H1 (cell line): ENCODE data around the gene FRMD4A. TPM values are rescaled to one million over a fixed set of nuclear protein-coding genes. Genes with fewer than 3 reads are reported as not detected.

Experiments used
- CTCF ChIA-PET: fragments of 300-600 bp; sonication (Branson Sonifier 250); formaldehyde crosslinking; loops from one replicate; lab custom pipeline; 2021; ENCODE audit not compliant: partially characterized antibody; lab: Charles Lee
- POLR2A ChIA-PET: fragments of 300-600 bp; sonication (Branson Sonifier 250); formaldehyde crosslinking; loops from one replicate; lab custom pipeline; 2021; ENCODE audit warnings: inconsistent platforms; ENCODE audit not compliant: partially characterized antibody; lab: Charles Lee
- DNase-seq, 2 experiments: peaks; one replicate each; pipeline versions ENCODE4 v3.0.0 to v3.0.0-alpha.2; 2010 to 2022; ENCODE audit warnings: low spot score in 2 of 2, low read depth in 1 of 2, mixed read lengths in 1 of 2
- FAIRE-seq: peaks from 2 replicates; lab custom pipeline; 2011; peaks lifted over from hg19 to GRCh38; lab: Jason Lieb, UNC
- H2AFZ ChIP-seq: 2 replicates; pipeline ENCODE4 v1.8.1; 2012; ENCODE audit warnings: low read length, inconsistent platforms
- H2AK5ac ChIP-seq: 2 replicates; pipeline ENCODE4 v1.6.1; 2013; ENCODE audit warnings: low read depth, low read length
- H2BK120ac ChIP-seq: replicated peaks from 2 replicates; pipeline ENCODE3; 2013; ENCODE audit warnings: low read depth, low read length, inconsistent platforms
- H2BK12ac ChIP-seq: 2 replicates; pipeline ENCODE4 v1.6.1; 2013; ENCODE audit warnings: low read depth, low read length
- H2BK15ac ChIP-seq: 2 replicates; pipeline ENCODE4 v1.6.1; 2013; ENCODE audit warnings: low read length
- H2BK20ac ChIP-seq: 2 replicates; pipeline ENCODE4 v1.6.1; 2013; ENCODE audit warnings: low read length
- H2BK5ac ChIP-seq: 2 replicates; pipeline ENCODE4 v1.6.1; 2013; ENCODE audit warnings: low read depth, low read length
- H3K14ac ChIP-seq: 2 replicates; pipeline ENCODE4 v1.6.1; 2013; ENCODE audit warnings: inconsistent platforms; ENCODE audit not compliant: insufficient read length
- H3K18ac ChIP-seq: 2 replicates; pipeline ENCODE4 v1.6.1; 2013; ENCODE audit warnings: low read length; ENCODE audit errors: extremely low read depth
- H3K23ac ChIP-seq: 2 replicates; pipeline ENCODE4 v1.6.1; 2013; ENCODE audit warnings: inconsistent platforms; ENCODE audit not compliant: insufficient read length
- H3K23me2 ChIP-seq: 2 replicates; pipeline ENCODE4 v1.6.1; 2013; ENCODE audit warnings: low read depth, low read length
- H3K27ac ChIP-seq: 2 replicates; pipeline ENCODE4 v1.6.1; 2011; ENCODE audit warnings: low read depth, low read length, inconsistent platforms
- H3K27me3 ChIP-seq, 4 experiments: replicated peaks in 1 of 4; 1 replicate in 1 of 4; 2 replicates in 3 of 4; pipeline versions ENCODE4 v1.6.1 to v1.8.1; 2011 to 2013; ENCODE audit warnings: low read length in 3 of 4, mild to moderate bottlenecking in 3 of 4, inconsistent platforms in 2 of 4, mixed read lengths in 2 of 4, moderate library complexity in 1 of 4; ENCODE audit not compliant: control insufficient read depth in 3 of 4, insufficient read depth in 3 of 4; ENCODE audit errors: extremely low read depth in 1 of 4
- H3K36me3 ChIP-seq, 4 experiments: 2 replicates each; pipeline versions ENCODE4 v1.6.1 to v1.8.1; 2011 to 2013; ENCODE audit warnings: mild to moderate bottlenecking in 4 of 4, low read length in 3 of 4, moderate library complexity in 2 of 4, control low read depth in 1 of 4, inconsistent platforms in 1 of 4; ENCODE audit not compliant: insufficient read depth in 4 of 4, control insufficient read depth in 2 of 4
- H3K4ac ChIP-seq: replicated peaks from 2 replicates; pipeline ENCODE3; 2013; ENCODE audit warnings: low read length, low read depth, mixed read lengths, inconsistent platforms; ENCODE audit not compliant: insufficient read length
- H3K4me1 ChIP-seq, 4 experiments: replicated peaks in 1 of 4; 1 replicate in 1 of 4; 2 replicates in 3 of 4; pipeline versions ENCODE4 v1.6.1 to v1.8.1; 2011 to 2013; ENCODE audit warnings: low read length in 3 of 4, inconsistent platforms in 2 of 4, mixed read lengths in 1 of 4; ENCODE audit not compliant: insufficient read depth in 4 of 4, control insufficient read depth in 3 of 4
- H3K4me2 ChIP-seq, 2 experiments: 2 replicates each; pipeline versions ENCODE4 v1.6.1 to v1.8.1; 2011 to 2013; ENCODE audit warnings: low read depth in 2 of 2, low read length in 2 of 2, control low read depth in 1 of 2, inconsistent platforms in 1 of 2, mild to moderate bottlenecking in 1 of 2; ENCODE audit not compliant: insufficient read depth in 1 of 2
- H3K4me3 ChIP-seq, 4 experiments: fragments of 200-600, 300-600 bp in 1 of 4; sonication (generic), shearing (Covaris generic), sonication (Bioruptor Twin) in 1 of 4; 2 replicates each; pipeline versions ENCODE4 v1.5.1 to v1.8.1; 2011 to 2016; ENCODE audit warnings: low read length in 4 of 4, low read depth in 3 of 4, control low read depth in 2 of 4, inconsistent platforms in 2 of 4, mild to moderate bottlenecking in 2 of 4, mixed read lengths in 1 of 4, moderate library complexity in 1 of 4; ENCODE audit not compliant: insufficient read depth in 2 of 4; ENCODE audit errors: extremely low read depth in 1 of 4
- H3K56ac ChIP-seq: replicated peaks from 2 replicates; pipeline ENCODE3; 2013; ENCODE audit warnings: low read depth, mild to moderate bottlenecking, mixed read lengths, low read length, inconsistent platforms; ENCODE audit not compliant: insufficient read length
- H3K79me1 ChIP-seq: 2 replicates; pipeline ENCODE4 v1.6.1; 2013; ENCODE audit warnings: low read depth, low read length, control low read depth
- H3K79me2 ChIP-seq, 2 experiments: 2 replicates each; pipeline versions ENCODE4 v1.6.1 to v1.8.1; 2012 to 2013; ENCODE audit warnings: low read length in 2 of 2, mild to moderate bottlenecking in 2 of 2, inconsistent platforms in 1 of 2; ENCODE audit not compliant: insufficient read depth in 2 of 2, control insufficient read depth in 1 of 2
- H3K9ac ChIP-seq, 4 experiments: replicated peaks in 1 of 4; 1 replicate in 1 of 4; 2 replicates in 3 of 4; pipeline versions ENCODE4 v1.6.1 to v1.8.1; 2011 to 2013; ENCODE audit warnings: low read depth in 3 of 4, low read length in 3 of 4, control low read depth in 2 of 4, mild to moderate bottlenecking in 2 of 4, moderate library complexity in 2 of 4, inconsistent platforms in 1 of 4; ENCODE audit errors: extremely low read depth in 1 of 4
- H3K9me3 ChIP-seq, 2 experiments: 2 replicates each; pipeline versions ENCODE4 v1.6.1 to v1.8.1; 2012 to 2013; ENCODE audit warnings: mild to moderate bottlenecking in 2 of 2, moderate library complexity in 2 of 2, control low read depth in 1 of 2, inconsistent platforms in 1 of 2, low read depth in 1 of 2, low read length in 1 of 2, mixed read lengths in 1 of 2; ENCODE audit not compliant: insufficient read depth in 2 of 2
- H4K20me1 ChIP-seq, 2 experiments: replicated peaks in 1 of 2; 2 replicates each; pipeline versions ENCODE3 to v1.8.1; 2011 to 2013; ENCODE audit warnings: inconsistent platforms in 2 of 2, low read length in 2 of 2, mild to moderate bottlenecking in 1 of 2; ENCODE audit not compliant: insufficient read depth in 2 of 2, control insufficient read depth in 1 of 2
- H4K5ac ChIP-seq: 2 replicates; pipeline ENCODE4 v1.6.1; 2013; ENCODE audit warnings: low read length, low read depth, mixed read lengths, inconsistent platforms; ENCODE audit not compliant: insufficient read length
- H4K8ac ChIP-seq: 2 replicates; pipeline ENCODE4 v1.8.0; 2013; ENCODE audit warnings: mild to moderate bottlenecking, moderate library complexity, low read length, inconsistent platforms; ENCODE audit not compliant: insufficient read depth; ENCODE audit errors: extremely low read depth
- H4K91ac ChIP-seq: replicated peaks from 2 replicates; pipeline ENCODE3; 2013; ENCODE audit warnings: low read length, mixed read lengths, inconsistent platforms; ENCODE audit not compliant: insufficient read length
- CBX8 ChIP-seq: fragments of 300-800, 300-1000 bp; sonication (generic); IDR thresholded peaks from 2 replicates; pipeline ENCODE4 v1.7.1; 2016; ENCODE audit warnings: low read depth, low read length, borderline replicate concordance
- CHD2 ChIP-seq: IDR thresholded peaks from 2 replicates; pipeline ENCODE4 v1.6.1; 2012; ENCODE audit warnings: low read length, improper control_type of control experiment
- CTBP2 ChIP-seq: IDR thresholded peaks from 2 replicates; pipeline ENCODE4 v1.7.0; 2011; ENCODE audit warnings: borderline replicate concordance, mild to moderate bottlenecking, moderate library complexity, mixed read lengths, low read length; ENCODE audit not compliant: insufficient read depth, insufficient read length
- EGR1 ChIP-seq: IDR thresholded peaks from 2 replicates; pipeline ENCODE4 v1.6.1; 2011; ENCODE audit warnings: low read depth, low read length, borderline replicate concordance
- HDAC6 ChIP-seq: IDR thresholded peaks from one replicate; pipeline ENCODE4 v1.7.1; 2012; ENCODE audit warnings: low read depth, mild to moderate bottlenecking, inconsistent platforms, low read length, moderate library complexity
- JUN ChIP-seq: IDR thresholded peaks from 2 replicates; pipeline ENCODE4 v1.6.1; 2011; ENCODE audit warnings: low read depth, mild to moderate bottlenecking, improper control_type of control experiment, low read length
- KDM1A ChIP-seq: fragments of 200-600, 300-600 bp; sonication (generic); IDR thresholded peaks from 2 replicates; pipeline ENCODE4 v1.7.1; 2016; ENCODE audit warnings: mild to moderate bottlenecking, low read length, borderline replicate concordance
- KDM5A ChIP-seq: fragments of 200-600 bp; IDR thresholded peaks from 2 replicates; pipeline ENCODE4 v1.7.1; 2012; ENCODE audit warnings: mild to moderate bottlenecking, low read length, inconsistent platforms, mixed read lengths
- MAFK ChIP-seq: IDR thresholded peaks from 2 replicates; pipeline ENCODE4 v1.6.1; 2012; ENCODE audit warnings: low read depth, mild to moderate bottlenecking, improper control_type of control experiment, low read length
- NRF1 ChIP-seq: IDR thresholded peaks from 2 replicates; pipeline ENCODE4 v1.6.1; 2011; ENCODE audit warnings: mild to moderate bottlenecking, low read depth, low read length, improper control_type of control experiment
- RXRA ChIP-seq: IDR thresholded peaks from 2 replicates; pipeline ENCODE4 v1.6.1; 2011; ENCODE audit warnings: low read depth, mild to moderate bottlenecking, low read length, moderate library complexity; ENCODE audit not compliant: insufficient read depth
- SIRT6 ChIP-seq: IDR thresholded peaks from one replicate; pipeline ENCODE4 v1.7.1; 2012; ENCODE audit warnings: low read length, inconsistent platforms
- SP4 ChIP-seq: IDR thresholded peaks from 2 replicates; pipeline ENCODE4 v1.6.1; 2012; ENCODE audit warnings: low read length, inconsistent platforms
- TAF7 ChIP-seq: optimal IDR thresholded peaks from 2 replicates; pipeline ENCODE3; 2011; ENCODE audit warnings: low read depth, mild to moderate bottlenecking, inconsistent platforms, low read length, moderate library complexity, borderline replicate concordance
- WGBS, 2 experiments: shearing (Covaris generic) in 1 of 2; methylation state at CpG; one replicate each; pipeline versions ENCODE4 v1.1.6 to v1.1.7; 2013 to 2015; ENCODE audit warnings: low lambda C conversion rate in 2 of 2, mixed read lengths in 2 of 2, inconsistent platforms in 1 of 2, low coverage in 1 of 2, missing lambda C conversion rate in 1 of 2; ENCODE audit not compliant: insufficient replicate concordance in 2 of 2, insufficient coverage in 1 of 2, insufficient read length in 1 of 2; ENCODE audit errors: extremely low coverage in 1 of 2, missing lambda C conversion rate in 1 of 2; 5-methylcytosine and 5-hydroxymethylcytosine counted together
- polyA plus RNA-seq, 7 experiments: library from polyadenylated mRNA; depleted of rRNA in 3 of 7; stranded (reverse) in 5 of 7; unstranded in 2 of 7; fragments of >200 nt in 5 of 7; fragments of 200-250 nt in 2 of 7; gene quantifications; 1 replicate in 5 of 7; 2 replicates in 1 of 7; 4 replicates in 1 of 7; pipeline versions ENCODE4 v1.2.1 to v1.2.3, GENCODE V29; 2011 to 2013; ENCODE audit warnings: missing spikeins in 2 of 7, mixed read lengths in 2 of 7
- total RNA-seq: library from RNA; stranded (reverse); fragmentation: NEBNext Ultra II Directional; extraction: Animal tissue kit (Norgen Biotek cat#: 25700); gene quantifications from 2 replicates; pipeline ENCODE4 v1.2.1, GENCODE V29; 2021

The FRMD4A gene
- total and polyA plus RNA-seq, 2 of the 8 experiments (the other 6 are each of a cell fraction or from before 2014, with no cell fraction given) = 38.6 to 39.6 TPM

- Histone ChIP-seq H4K20me1 (no peaks in the 10 kb centered on the region), H3K14ac (no peak overlapping the region), H4K8ac (no peak overlapping the region), H4K91ac (no peak overlapping the region), H2BK20ac (0 out of 2 replicates have a peak overlapping the region, but pooled peaks have one; percentile 1), H3K9me3 (no peaks in the 10 kb centered on the region), H3K36me3 (no peaks in the 10 kb centered on the region), H3K9ac (no peak overlapping the region; a peak in 1 of 7 replicates), H3K18ac (no peak overlapping the region), H3K56ac (no peak overlapping the region), H3K23me2 (no peaks in the 10 kb centered on the region), H3K4me2 (no peak overlapping the region), H3K27me3 (no peaks in the 10 kb centered on the region), H2BK120ac (no peak overlapping the region), H3K23ac (no peak overlapping the region), H3K27ac (no peak overlapping the region), H2BK15ac (no peak overlapping the region), H3K4me3 (no peak overlapping the region), H2AK5ac (peak overlapping the region; percentile 71; the same call in 1 of the 2 replicates), H3K4me1 (peaks cover 4 to 22% (median 12%) of the 10 kb centered on the region in 4 experiments; a peak in 6 of 7 replicates), H2AFZ (no peak overlapping the region), H3K79me2 (0 out of 4 replicates have a peak, but pooled peaks cover 0 to 3% of the 10 kb centered on the region in 2 experiments), H3K79me1 (no peaks in the 10 kb centered on the region; the same call in 1 of the 2 replicates), H2BK5ac (0 out of 2 replicates have a peak overlapping the region, but pooled peaks have one; percentile 26), H2BK12ac (no peak overlapping the region; the same call in 1 of the 2 replicates), H3K4ac (no peak overlapping the region), H4K5ac (no peak overlapping the region)
- DNase-seq (no peak), FAIRE-seq (no peak)
- WGBS, 2 experiments = 97% methylated on average over 5 of the region's 5 CpGs; no CpG with 5 or more reads in 1 of the 2 experiments
- POLR2A ChIA-PET = interaction anchor here (1.7 kb wide), 1 partner anchor 39 kb away, joined by 4 read pairs; no protein-coding TSS in a partner anchor
- CTCF ChIA-PET = interaction anchor here (0.6 to 2.6 kb wide), 8 partner anchors 12 to 398 kb away, joined by 3 to 8 read pairs (median 3); no protein-coding TSS in a partner anchor
- TF ChIP-seq TAF7 = no peak
- no peak for TF ChIP-seq SIRT6
- no peak for TF ChIP-seq MAFK
- TF ChIP-seq CTBP2 = no peak
- TF ChIP-seq HDAC6 = no peak
- no peak for TF ChIP-seq EGR1
- no peak for TF ChIP-seq KDM5A
- TF ChIP-seq JUN = no peak
- TF ChIP-seq CHD2 = no peak
- no peak for TF ChIP-seq SP4
- no peak for TF ChIP-seq NRF1
- no peak for TF ChIP-seq KDM1A
- no peak for TF ChIP-seq RXRA
- TF ChIP-seq CBX8 = no peak
These were observed 500.9 kb downstream of the FRMD4A start for GRCh38 chr10:13829790-13830189.
